ENCODE data around the gene KIAA0753.

DNA sequence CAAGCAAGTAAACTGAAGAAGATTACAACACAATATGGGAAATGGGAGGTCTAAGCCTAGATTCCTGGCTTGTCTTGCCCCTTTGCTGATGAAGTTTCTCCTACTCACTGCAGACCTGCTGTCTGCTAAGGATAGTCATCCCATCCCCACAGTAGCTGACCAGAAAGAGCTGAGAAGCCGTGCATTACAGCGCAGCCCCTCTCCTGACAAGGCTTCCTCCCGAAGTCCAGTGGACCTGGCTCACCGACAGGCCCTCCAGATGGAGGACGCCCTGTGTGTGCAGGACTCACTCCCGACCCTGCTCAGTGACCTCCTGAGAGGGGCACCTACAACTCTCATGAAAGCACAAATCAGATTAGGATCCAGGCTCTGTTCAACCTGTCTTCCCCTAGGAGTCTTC is 35.4 kb downstream of the KIAA0753 start:
- TF ChIP-seq TCF7L2 (IDR thresholded peaks at IDR 0.05; ENCODE audit: low read depth, low read length) (no peak), CTCF (IDR thresholded peaks at IDR 0.05) (no peak), POLR2AphosphoS5 (IDR thresholded peaks at IDR 0.05; ENCODE audit: low read depth, low read length) (no peak), REST (IDR thresholded peaks at IDR 0.05; ENCODE audit: insufficient read depth in 1 of 2, low read depth in 2 of 2, low read length in 1 of 2) (no peak), SIN3A (IDR thresholded peaks at IDR 0.05; ENCODE audit: borderline replicate concordance, insufficient read depth, low read depth, low read length) (no peak)

All from Panc1 (cell line).